ENCODE data around the gene DPP6. TPM values are rescaled to one million over a fixed set of nuclear protein-coding genes. Genes with fewer than 3 reads are reported as not detected.

The DPP6 gene
- total RNA-seq, 1 experiment from 2014 or later, result 7.9 TPM

- peak; percentile 95 for DNase-seq (ENCODE audit: low spot score)
- in situ Hi-C loops (cut with HindIII; ENCODE audit: low sequenced_read_pairs), result no loop called here
Observed at GRCh38 chr7:154546946-154547587, 494.9 kb downstream of the DPP6 start.

DNA sequence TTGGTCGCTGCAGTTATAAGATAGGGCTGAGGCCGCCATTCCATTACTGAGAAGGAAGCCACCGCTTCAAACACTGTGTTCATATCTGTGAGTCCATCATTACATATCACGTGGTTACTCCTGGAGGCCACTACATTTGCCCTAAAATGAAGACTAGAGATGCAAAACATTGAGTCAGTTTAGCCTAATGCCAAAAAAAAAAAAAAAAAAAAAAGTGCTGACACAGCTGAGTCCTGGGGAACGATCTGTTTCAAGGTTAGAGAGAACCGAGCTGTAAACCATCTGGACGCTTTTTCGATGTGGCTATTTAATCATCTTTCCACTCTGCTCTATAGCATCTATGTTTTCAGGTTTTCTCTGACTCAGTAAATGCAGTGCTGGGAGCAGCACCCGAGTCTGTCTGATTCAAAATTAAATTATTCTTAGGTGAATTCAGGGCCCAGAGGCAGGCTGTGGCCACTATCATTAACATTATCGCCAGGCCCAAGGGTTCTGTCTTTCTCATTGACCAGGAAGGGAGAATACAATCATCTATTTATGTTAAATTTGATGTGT is 501.6 kb downstream of the DPP6 start:
- in situ Hi-C loops (cut with HindIII; ENCODE audit: low sequenced_read_pairs), result no loop called here
- peak; percentile 51 for DNase-seq (ENCODE audit: low spot score)

GRCh38 chr7:154559454-154559853 is 507.3 kb downstream of the DPP6 start:
- DNase-seq (ENCODE audit: low spot score), result no peak
- in situ Hi-C loops (cut with HindIII; ENCODE audit: low sequenced_read_pairs), result no loop called here

GRCh38 chr7:154564676-154565075 is 512.5 kb downstream of the DPP6 start:
- DNase-seq (ENCODE audit: low spot score), result no peak
- in situ Hi-C loops (cut with HindIII; ENCODE audit: low sequenced_read_pairs), result no loop called here

- in situ Hi-C loops (cut with HindIII; ENCODE audit: low sequenced_read_pairs), result no loop called here
- DNase-seq (ENCODE audit: low spot score), result no peak
Observed at GRCh38 chr7:154566877-154567276, 514.7 kb downstream of the DPP6 start.

DNA sequence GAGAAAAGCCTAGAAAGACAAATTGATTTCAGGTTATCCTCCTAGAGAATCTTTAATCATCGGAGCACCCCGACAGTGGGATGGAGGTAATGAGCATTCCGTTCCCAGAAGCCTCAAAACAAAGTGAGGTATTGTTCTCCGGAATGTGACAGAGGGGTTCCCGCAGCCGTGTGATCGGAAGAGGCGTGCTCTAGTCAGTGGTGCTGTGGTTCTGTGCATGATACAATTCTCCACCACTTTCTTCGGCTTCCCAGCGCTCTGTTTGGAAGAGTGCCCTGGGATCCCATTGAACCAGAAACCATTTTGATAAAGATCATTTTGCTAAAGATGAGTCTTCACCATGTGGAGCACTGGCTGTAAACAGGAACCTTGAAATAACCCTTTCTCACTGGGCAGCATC is 516.1 kb downstream of the DPP6 start:
- in situ Hi-C loops (cut with HindIII; ENCODE audit: low sequenced_read_pairs), result no loop called here
- DNase-seq (ENCODE audit: low spot score), result no peak

DNA sequence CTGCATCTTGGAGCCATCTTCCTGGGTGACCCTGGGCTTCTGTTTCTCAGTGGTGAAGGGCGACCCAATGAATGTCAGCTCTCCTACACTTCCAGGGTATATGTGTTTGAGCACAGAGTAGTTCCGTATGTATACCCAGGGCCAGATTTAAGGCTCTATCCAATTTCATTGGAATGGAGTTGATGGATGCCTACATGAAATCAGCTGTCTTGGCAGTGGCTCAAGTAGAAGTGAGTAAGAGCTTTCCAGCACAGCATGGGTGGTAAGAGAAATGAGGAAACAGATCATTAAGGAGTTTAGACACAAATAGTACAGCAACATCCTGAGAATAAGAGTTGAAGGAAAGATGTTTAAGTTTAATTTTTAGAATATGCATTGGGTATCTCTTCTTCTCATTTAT is 517.7 kb downstream of the DPP6 start:
- DNase-seq (ENCODE audit: low spot score), result no peak

DNA sequence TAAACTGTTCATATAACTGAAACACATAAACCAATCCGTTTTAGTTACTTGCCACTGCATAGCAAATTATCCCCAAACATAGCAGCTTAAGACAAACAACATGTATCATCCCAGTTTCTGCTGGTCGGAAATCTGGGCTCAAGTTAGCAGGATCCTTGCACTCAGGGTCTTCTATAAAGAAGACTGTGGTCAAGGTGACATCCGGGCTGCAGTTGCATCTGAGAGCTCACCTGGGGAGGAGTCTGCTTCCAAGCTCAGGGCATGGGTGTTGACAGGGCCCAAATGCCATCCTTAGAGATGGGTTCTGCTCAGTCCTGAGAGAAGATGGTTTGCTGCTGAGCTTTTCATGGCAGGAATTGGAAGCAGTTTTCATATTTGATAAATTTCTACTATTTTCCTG is 519.6 kb downstream of the DPP6 start:
- DNase-seq (ENCODE audit: low spot score), result no peak
- in situ Hi-C loops (cut with HindIII; ENCODE audit: low sequenced_read_pairs), result no loop called here

More for the DNA sequence above, 517.7 kb downstream of the DPP6 start:
- in situ Hi-C loops (cut with HindIII; ENCODE audit: low sequenced_read_pairs), result no loop called here

- in situ Hi-C loops (cut with HindIII; ENCODE audit: low sequenced_read_pairs), result no loop called here
- no peak for DNase-seq (ENCODE audit: low spot score)
Observed at GRCh38 chr7:154574235-154574634, 522.0 kb downstream of the DPP6 start.

DNA sequence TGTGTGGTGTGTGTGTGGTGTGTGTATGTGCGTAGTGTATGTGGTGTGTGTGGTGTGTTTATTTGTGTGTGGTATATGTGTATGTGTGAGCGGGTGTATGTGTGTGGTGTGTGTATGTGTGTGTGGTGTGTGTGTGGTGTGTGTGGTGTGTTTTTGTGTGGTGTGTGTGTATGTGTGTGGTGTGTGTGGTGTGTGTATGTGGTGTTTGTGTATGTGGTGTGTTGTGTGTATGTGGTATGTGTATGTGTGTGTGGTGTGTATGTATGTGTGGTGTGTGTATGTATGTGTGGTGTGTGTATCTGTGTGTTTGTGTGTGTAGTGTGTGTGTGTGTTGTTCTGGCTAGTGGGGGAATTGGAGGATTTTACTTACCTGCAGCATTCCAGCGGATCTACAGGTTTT is 523.3 kb downstream of the DPP6 start:
- DNase-seq (ENCODE audit: low spot score), result no peak
- in situ Hi-C loops (cut with HindIII; ENCODE audit: low sequenced_read_pairs), result no loop called here

- DNase-seq (ENCODE audit: low spot score), result no peak
- in situ Hi-C loops (cut with HindIII; ENCODE audit: low sequenced_read_pairs), result no loop called here
Observed at GRCh38 chr7:154576604-154577003, 524.4 kb downstream of the DPP6 start.

- no peak for DNase-seq (ENCODE audit: low spot score)
- in situ Hi-C loops (cut with HindIII; ENCODE audit: low sequenced_read_pairs), result no loop called here
Observed at GRCh38 chr7:154577141-154577873, 525.1 kb downstream of the DPP6 start.

- DNase-seq (ENCODE audit: low spot score), result peak; percentile 44
- in situ Hi-C loops (cut with HindIII; ENCODE audit: low sequenced_read_pairs), result no loop called here
Observed at GRCh38 chr7:154578336-154578735, 526.1 kb downstream of the DPP6 start.

DNA sequence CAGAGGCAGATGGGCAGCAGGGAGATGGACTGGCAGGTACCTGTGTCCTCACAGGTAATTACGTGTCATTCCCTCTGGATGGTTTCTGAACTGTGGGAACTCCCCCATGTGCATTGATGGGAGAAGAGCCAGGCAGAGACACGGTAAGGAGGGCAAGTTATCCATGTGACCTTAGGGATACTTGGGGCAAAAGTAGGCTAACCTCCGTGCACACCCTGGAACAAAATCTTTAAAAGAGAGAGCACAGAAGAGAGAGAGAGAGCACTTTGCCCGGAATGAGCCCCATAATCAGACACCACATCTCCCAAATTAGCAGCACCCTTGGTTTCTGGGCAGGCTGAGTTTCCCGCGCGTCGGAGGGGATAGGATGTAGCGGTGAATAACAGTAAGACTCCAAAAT is 527.5 kb downstream of the DPP6 start:
- DNase-seq (ENCODE audit: low spot score), result no peak

GRCh38 chr7:154581251-154581890 is 529.2 kb downstream of the DPP6 start:
- in situ Hi-C loops (cut with HindIII; ENCODE audit: low sequenced_read_pairs), result no loop called here
- DNase-seq (ENCODE audit: low spot score), result no peak

More for the DNA sequence above, 527.5 kb downstream of the DPP6 start:
- in situ Hi-C loops (cut with HindIII; ENCODE audit: low sequenced_read_pairs), result no loop called here

GRCh38 chr7:154583454-154583853 is 531.3 kb downstream of the DPP6 start:
- in situ Hi-C loops (cut with HindIII; ENCODE audit: low sequenced_read_pairs), result no loop called here
- no peak for DNase-seq (ENCODE audit: low spot score)

DNA sequence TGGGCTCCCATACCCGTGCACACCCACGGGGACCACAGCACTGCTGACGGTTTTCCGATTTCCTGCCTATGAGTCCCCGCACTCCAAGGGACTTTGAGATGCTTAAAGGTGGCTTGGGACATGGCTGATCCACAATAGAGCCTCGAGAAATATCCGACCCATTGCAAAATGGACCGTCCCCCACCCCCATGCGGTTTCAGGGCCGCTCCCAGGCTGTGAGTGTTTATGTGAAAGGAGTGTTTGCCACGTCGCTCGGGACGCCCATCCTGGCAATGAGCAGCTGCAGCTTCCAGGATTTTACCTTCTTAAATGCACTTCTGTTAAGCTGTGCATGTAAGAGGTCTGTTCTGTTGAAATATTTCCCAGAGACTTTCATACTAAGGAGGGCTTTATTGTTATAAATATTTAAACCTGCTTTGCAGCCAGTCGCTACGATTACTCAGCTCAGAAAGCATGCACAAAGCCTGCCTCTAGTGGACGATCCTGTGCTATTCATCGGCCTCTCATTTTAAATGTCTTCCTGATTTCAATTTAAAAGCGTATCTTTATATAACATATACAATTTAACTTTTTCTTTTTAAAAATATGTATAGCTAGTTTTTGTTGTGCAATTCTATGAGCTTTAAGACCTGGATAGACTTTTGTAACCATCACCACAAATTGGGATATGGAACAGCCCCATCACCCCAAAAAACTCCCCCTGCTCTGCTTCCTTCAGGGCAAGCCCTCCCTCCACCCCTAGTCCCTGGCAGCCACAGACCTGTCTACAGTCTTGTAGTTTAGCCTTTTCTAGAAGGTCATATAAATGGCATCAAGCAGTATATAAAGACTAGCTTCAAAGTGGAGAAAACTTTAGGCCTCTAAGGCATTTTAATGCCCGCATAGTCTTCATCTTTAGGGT is 532.4 kb downstream of the DPP6 start:
- in situ Hi-C loops (cut with HindIII; ENCODE audit: low sequenced_read_pairs), result no loop called here
- DNase-seq (ENCODE audit: low spot score), result peak; percentile 30

DNA sequence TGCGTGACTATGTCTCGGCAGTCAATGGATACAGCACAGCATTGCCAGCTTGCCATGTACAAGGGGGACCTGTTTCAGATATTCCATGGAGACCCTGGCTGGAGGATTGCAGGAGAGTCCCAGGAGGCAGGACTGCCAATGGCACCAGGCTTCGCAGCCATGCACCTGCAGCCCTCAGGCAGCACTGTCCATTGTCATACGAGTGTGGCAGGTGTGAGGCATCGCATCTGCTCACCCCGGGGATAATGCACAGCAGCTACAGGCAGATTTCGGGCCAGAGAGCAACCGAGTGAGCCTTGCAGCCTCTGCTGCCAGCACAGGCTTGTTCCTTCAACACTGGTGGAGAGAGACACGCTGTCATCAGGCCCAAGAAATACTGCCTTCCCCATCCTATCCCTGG is 535.6 kb downstream of the DPP6 start:
- in situ Hi-C loops (cut with HindIII; ENCODE audit: low sequenced_read_pairs), result no loop called here
- no peak for DNase-seq (ENCODE audit: low spot score)

DNA sequence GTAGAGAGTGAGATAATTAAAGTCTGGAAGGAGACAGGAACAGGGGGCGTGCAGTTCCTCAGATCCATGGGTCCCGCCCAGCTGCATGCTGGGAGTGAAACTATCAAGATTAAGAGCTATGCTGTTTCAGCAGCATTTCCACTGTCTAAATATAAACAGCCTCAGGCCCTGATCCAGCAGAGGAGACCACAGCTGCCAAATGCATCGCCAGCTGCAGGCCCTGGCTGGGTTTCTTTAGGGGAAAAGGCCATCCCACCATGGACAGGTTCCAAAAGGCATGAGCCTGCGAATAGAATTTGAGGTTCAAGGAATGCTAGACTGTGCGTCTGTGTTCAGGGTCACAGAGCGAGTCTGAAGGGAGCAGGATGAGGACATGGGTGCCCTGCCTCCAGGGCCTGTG is 539.3 kb downstream of the DPP6 start:
- no peak for DNase-seq (ENCODE audit: low spot score)
- in situ Hi-C loops (cut with HindIII; ENCODE audit: low sequenced_read_pairs), result no loop called here
